ENCODE results near the gene MAS1. TPM values are rescaled to one million over a fixed set of nuclear protein-coding genes. Genes with fewer than 3 reads are reported as not detected.

MAS1 gene
- total RNA-seq, 1 experiment from 2014 or later: not detected

DNA sequence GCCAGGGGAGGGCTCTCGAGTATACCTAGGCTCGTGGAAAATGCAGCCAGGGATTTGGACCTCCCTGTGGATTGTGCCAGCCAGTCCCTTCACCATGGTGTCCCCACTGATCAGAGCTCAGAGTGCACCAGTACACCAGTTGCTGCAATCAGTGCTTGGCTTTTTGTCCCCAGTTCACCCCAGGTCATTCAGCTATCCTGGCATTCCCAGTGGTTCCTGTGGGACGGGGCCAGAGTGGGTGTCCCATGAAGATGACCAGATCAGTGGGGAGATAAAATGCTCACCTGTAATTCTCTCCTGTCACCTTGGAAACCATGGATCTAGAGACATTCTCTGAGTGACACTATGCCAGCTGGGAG, 23.8 kb downstream of the MAS1 start:
- H3K4me3 ChIP-seq (ENCODE audit: low read depth, low read length, poor library complexity, severe bottlenecking): no peak overlapping the region
- TF ChIP-seq EZH2 (IDR thresholded peaks at IDR 0.05; ENCODE audit: borderline replicate concordance, low read depth, low read length, poor library complexity, severe bottlenecking): no peak
- TF ChIP-seq, protein P1, sequence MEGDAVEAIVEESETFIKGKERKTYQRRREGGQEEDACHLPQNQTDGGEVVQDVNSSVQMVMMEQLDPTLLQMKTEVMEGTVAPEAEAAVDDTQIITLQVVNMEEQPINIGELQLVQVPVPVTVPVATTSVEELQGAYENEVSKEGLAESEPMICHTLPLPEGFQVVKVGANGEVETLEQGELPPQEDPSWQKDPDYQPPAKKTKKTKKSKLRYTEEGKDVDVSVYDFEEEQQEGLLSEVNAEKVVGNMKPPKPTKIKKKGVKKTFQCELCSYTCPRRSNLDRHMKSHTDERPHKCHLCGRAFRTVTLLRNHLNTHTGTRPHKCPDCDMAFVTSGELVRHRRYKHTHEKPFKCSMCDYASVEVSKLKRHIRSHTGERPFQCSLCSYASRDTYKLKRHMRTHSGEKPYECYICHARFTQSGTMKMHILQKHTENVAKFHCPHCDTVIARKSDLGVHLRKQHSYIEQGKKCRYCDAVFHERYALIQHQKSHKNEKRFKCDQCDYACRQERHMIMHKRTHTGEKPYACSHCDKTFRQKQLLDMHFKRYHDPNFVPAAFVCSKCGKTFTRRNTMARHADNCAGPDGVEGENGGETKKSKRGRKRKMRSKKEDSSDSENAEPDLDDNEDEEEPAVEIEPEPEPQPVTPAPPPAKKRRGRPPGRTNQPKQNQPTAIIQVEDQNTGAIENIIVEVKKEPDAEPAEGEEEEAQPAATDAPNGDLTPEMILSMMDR (conservative IDR thresholded peaks at IDR 0.05; ENCODE audit: low read depth, low read length): no peak
- no peaks in the 10 kb centered on the region for H3K9me3 ChIP-seq (ENCODE audit: low read depth, low read length, poor library complexity, severe bottlenecking)
- H3K36me3 ChIP-seq (ENCODE audit: insufficient read depth, low read length, poor library complexity, severe bottlenecking): no peaks in the 10 kb centered on the region
- H3K4me1 ChIP-seq (ENCODE audit: insufficient read depth, low read length, poor library complexity, severe bottlenecking): no peaks in the 10 kb centered on the region
- intact Hi-C loops (cut with micrococcal nuclease; ENCODE audit: unreplicated experiment): no loop called here
- BruUV-seq (replicated peaks): no TSS peak
- H3K27me3 ChIP-seq (replicated peaks; ENCODE audit: insufficient read depth, low read depth, low read length, poor library complexity): peaks cover 15% of the 10 kb centered on the region
- no peak for DNase-seq (ENCODE audit: low spot score)
- ChIA-PET POLR2A (ENCODE audit: low non-redundant PET) (no interaction called here), CTCF (no interaction called here)
- H3K27ac ChIP-seq (ENCODE audit: low read depth, low read length, poor library complexity, severe bottlenecking): no peak overlapping the region

GRCh38 chr6:159915397-159915796, 24.6 kb downstream of the MAS1 start:
- BruUV-seq (replicated peaks): no TSS peak
- DNase-seq (ENCODE audit: low spot score): no peak
- ChIA-PET POLR2A (ENCODE audit: low non-redundant PET) (no interaction called here), CTCF (no interaction called here)
- H3K4me1 ChIP-seq (ENCODE audit: insufficient read depth, low read length, poor library complexity, severe bottlenecking): no peaks in the 10 kb centered on the region
- peaks cover 9% of the 10 kb centered on the region for H3K27me3 ChIP-seq (replicated peaks; ENCODE audit: insufficient read depth, low read depth, low read length, poor library complexity)
- H3K4me3 ChIP-seq (ENCODE audit: low read depth, low read length, poor library complexity, severe bottlenecking): no peak overlapping the region
- no peaks in the 10 kb centered on the region for H3K36me3 ChIP-seq (ENCODE audit: insufficient read depth, low read length, poor library complexity, severe bottlenecking)
- intact Hi-C loops (cut with micrococcal nuclease; ENCODE audit: unreplicated experiment): no loop called here
- H3K27ac ChIP-seq (ENCODE audit: low read depth, low read length, poor library complexity, severe bottlenecking): no peak overlapping the region
- TF ChIP-seq EZH2 (IDR thresholded peaks at IDR 0.05; ENCODE audit: borderline replicate concordance, low read depth, low read length, poor library complexity, severe bottlenecking): no peak
- TF ChIP-seq, protein P1 (conservative IDR thresholded peaks at IDR 0.05; ENCODE audit: low read depth, low read length): no peak
- no peaks in the 10 kb centered on the region for H3K9me3 ChIP-seq (ENCODE audit: low read depth, low read length, poor library complexity, severe bottlenecking)

DNA sequence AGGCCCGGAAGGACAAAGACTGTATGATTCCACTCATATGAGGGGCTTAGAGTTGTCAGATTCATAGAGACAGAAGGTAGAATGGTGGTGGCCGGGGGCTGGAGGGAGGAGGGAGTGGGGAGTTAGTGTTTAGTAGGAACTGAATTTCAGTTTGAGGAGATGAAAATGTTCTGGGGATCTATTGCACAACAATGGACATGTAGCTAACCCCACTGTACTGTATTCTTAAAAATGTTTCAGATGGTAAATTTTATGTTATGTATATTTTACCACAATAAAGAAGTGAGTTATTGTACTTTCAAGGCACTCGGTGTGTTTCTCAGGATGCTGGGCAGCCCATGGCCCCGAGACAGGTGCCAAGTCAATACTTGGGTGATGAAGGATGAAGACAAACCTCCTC, 25.4 kb downstream of the MAS1 start:
- TF ChIP-seq, protein P1 (conservative IDR thresholded peaks at IDR 0.05; ENCODE audit: low read depth, low read length): no peak
- no peak for TF ChIP-seq EZH2 (IDR thresholded peaks at IDR 0.05; ENCODE audit: borderline replicate concordance, low read depth, low read length, poor library complexity, severe bottlenecking)
- no peak overlapping the region for H3K4me3 ChIP-seq (ENCODE audit: low read depth, low read length, poor library complexity, severe bottlenecking)
- H3K27me3 ChIP-seq (replicated peaks; ENCODE audit: insufficient read depth, low read depth, low read length, poor library complexity): peaks cover 9% of the 10 kb centered on the region
- no peaks in the 10 kb centered on the region for H3K36me3 ChIP-seq (ENCODE audit: insufficient read depth, low read length, poor library complexity, severe bottlenecking)
- no peaks in the 10 kb centered on the region for H3K4me1 ChIP-seq (ENCODE audit: insufficient read depth, low read length, poor library complexity, severe bottlenecking)
- no peak overlapping the region for H3K27ac ChIP-seq (ENCODE audit: low read depth, low read length, poor library complexity, severe bottlenecking)
- no TSS peak for BruUV-seq (replicated peaks)
- no peaks in the 10 kb centered on the region for H3K9me3 ChIP-seq (ENCODE audit: low read depth, low read length, poor library complexity, severe bottlenecking)
- CTCF ChIA-PET: no interaction called here
- POLR2A ChIA-PET (ENCODE audit: low non-redundant PET): no interaction called here
- intact Hi-C loops (cut with micrococcal nuclease; ENCODE audit: unreplicated experiment): no loop called here
- DNase-seq (ENCODE audit: low spot score): no peak

Data from A673 (cell line).